WTC11 (cell line): ENCODE data around the gene CCNL1. TPM values are rescaled to one million over a fixed set of nuclear protein-coding genes. Genes with fewer than 3 reads are reported as not detected.

Experiments
- ATAC-seq: fragments of 200-7000 bp; cut with Tn5 transposase; 2 replicates; pipeline ENCODE4 v1.10.0; 2021; ENCODE audit warnings: mild to moderate bottlenecking, moderate library complexity
- CTCF ChIA-PET: fragments of 300-600 bp; sonication (Branson Sonifier 250); formaldehyde crosslinking; loops from one replicate; lab custom pipeline; 2021; ENCODE audit warnings: antibody characterized with exemption; lab: Charles Lee
- POLR2A ChIA-PET: fragments of 350-600 bp; sonication (Branson Sonifier 250); formaldehyde crosslinking; loops from one replicate; lab custom pipeline; 2021; ENCODE audit warnings: antibody characterized with exemption; lab: Charles Lee
- DNase-seq: peaks from one replicate; pipeline ENCODE4 v3.0.0; 2021; ENCODE audit warnings: low spot score
- H3K27ac Mint-ChIP-seq: 2 replicates; pipeline ENCODE4 v1.8.0; 2021; ENCODE audit warnings: mixed read lengths
- H3K27me3 Mint-ChIP-seq: 2 replicates; pipeline ENCODE4 v1.8.0; 2021; ENCODE audit warnings: low read depth, mild to moderate bottlenecking, moderate library complexity, mixed read lengths
- H3K36me3 Mint-ChIP-seq: 2 replicates; pipeline ENCODE4 v1.8.0; 2021; ENCODE audit warnings: mixed read lengths
- H3K4me1 Mint-ChIP-seq: 2 replicates; pipeline ENCODE4 v1.8.0; 2022; ENCODE audit warnings: mixed read lengths
- H3K4me3 Mint-ChIP-seq: 2 replicates; pipeline ENCODE4 v1.8.0; 2021; ENCODE audit warnings: mild to moderate bottlenecking, moderate library complexity, mixed read lengths
- H3K9me3 Mint-ChIP-seq: 2 replicates; pipeline ENCODE4 v1.8.0; 2021; ENCODE audit warnings: mixed read lengths
- CBFB ChIP-seq: sonication (generic); formaldehyde crosslinking; IDR thresholded peaks from 2 replicates; pipeline ENCODE4 v1.8.1; 2022; ENCODE audit warnings: mild to moderate bottlenecking, low read depth, missing genetic modification reagents
- CDX4 ChIP-seq: fragments of 250-450 bp; sonication (Bioruptor Pico); IDR thresholded peaks from 2 replicates; pipeline ENCODE4 v1.9.0; 2021; ENCODE audit warnings: moderate library complexity, mild to moderate bottlenecking, inconsistent platforms, borderline replicate concordance
- CTCF ChIP-seq: fragments of 200-600 bp; IDR thresholded peaks from 2 replicates; pipeline ENCODE4 v1.8.0; 2022; ENCODE audit warnings: antibody characterized with exemption
- E2F5 ChIP-seq: sonication (generic); formaldehyde crosslinking; IDR thresholded peaks from 2 replicates; pipeline ENCODE4 v1.8.1; 2022; ENCODE audit warnings: mild to moderate bottlenecking, moderate library complexity, missing genetic modification reagents
- ELF4 ChIP-seq: sonication (generic); formaldehyde crosslinking; IDR thresholded peaks from 2 replicates; pipeline ENCODE4 v1.8.1; 2022; ENCODE audit warnings: low read depth, mild to moderate bottlenecking, moderate library complexity, missing genetic modification reagents
- ESRRA ChIP-seq: sonication (generic); formaldehyde crosslinking; IDR thresholded peaks from 2 replicates; pipeline ENCODE4 v1.8.1; 2022; ENCODE audit warnings: mild to moderate bottlenecking, missing genetic modification reagents, borderline replicate concordance
- GRHL2 ChIP-seq: fragments of 250-450 bp; sonication (Bioruptor Pico); IDR thresholded peaks from 2 replicates; pipeline ENCODE4 v1.8.0; 2022; ENCODE audit warnings: mild to moderate bottlenecking, moderate library complexity; ENCODE audit not compliant: insufficient replicate concordance, severe bottlenecking
- MXD4 ChIP-seq: fragments of 250-450 bp; sonication (Bioruptor Pico); IDR thresholded peaks from 2 replicates; pipeline ENCODE4 v1.8.0; 2021; ENCODE audit warnings: mild to moderate bottlenecking, moderate library complexity, borderline replicate concordance
- NR2C2 ChIP-seq: sonication (generic); formaldehyde crosslinking; IDR thresholded peaks from 2 replicates; pipeline ENCODE4 v1.8.0; 2022; ENCODE audit warnings: mild to moderate bottlenecking, missing genetic modification reagents
- SP1 ChIP-seq: sonication (generic); formaldehyde crosslinking; conservative IDR thresholded peaks from 2 replicates; pipeline ENCODE4 v1.8.1; 2022; ENCODE audit warnings: missing genetic modification reagents
- TCF7 ChIP-seq: sonication (generic); formaldehyde crosslinking; IDR thresholded peaks from 2 replicates; pipeline ENCODE4 v1.8.0; 2022; ENCODE audit warnings: mild to moderate bottlenecking, low read depth, missing genetic modification reagents, moderate library complexity
- TEAD1 ChIP-seq: sonication (generic); formaldehyde crosslinking; IDR thresholded peaks from 2 replicates; pipeline ENCODE4 v1.8.0; 2022; ENCODE audit warnings: mild to moderate bottlenecking, missing genetic modification reagents
- ZNF263 ChIP-seq: sonication (generic); formaldehyde crosslinking; IDR thresholded peaks from 2 replicates; pipeline ENCODE4 v1.8.1; 2022; ENCODE audit warnings: low read depth, mild to moderate bottlenecking, moderate library complexity, missing genetic modification reagents
- ZNF416 ChIP-seq: fragments of 250-450 bp; sonication (Bioruptor Pico); IDR thresholded peaks from 2 replicates; pipeline ENCODE4 v1.9.0; 2021; ENCODE audit warnings: mild to moderate bottlenecking, inconsistent platforms
- ZNF671 ChIP-seq: fragments of 250-450 bp; sonication (Bioruptor Pico); IDR thresholded peaks from 2 replicates; pipeline ENCODE4 v1.8.0; 2021; ENCODE audit warnings: mild to moderate bottlenecking
- ZSCAN18 ChIP-seq: fragments of 250-450 bp; sonication (Bioruptor Pico); IDR thresholded peaks from 2 replicates; pipeline ENCODE4 v2.1.2; 2022; ENCODE audit warnings: mild to moderate bottlenecking, moderate library complexity
- total RNA-seq: library from RNA; stranded (reverse); gene quantifications from 3 replicates; pipeline ENCODE4 v1.2.3, GENCODE V29; 2021
- TF ChIP-seq, protein P1 (sequence below): sonication (generic); formaldehyde crosslinking; IDR thresholded peaks from 2 replicates; pipeline ENCODE4 v1.8.0; 2022; ENCODE audit warnings: mild to moderate bottlenecking, missing genetic modification reagents
- TF ChIP-seq, protein P2 (sequence below): sonication (generic); formaldehyde crosslinking; IDR thresholded peaks from 2 replicates; pipeline ENCODE4 v1.8.1; 2023; ENCODE audit warnings: mild to moderate bottlenecking, missing genetic modification reagents, moderate library complexity

CCNL1 gene
- total RNA-seq, 1 experiment from 2014 or later = 79.6 TPM

DNA sequence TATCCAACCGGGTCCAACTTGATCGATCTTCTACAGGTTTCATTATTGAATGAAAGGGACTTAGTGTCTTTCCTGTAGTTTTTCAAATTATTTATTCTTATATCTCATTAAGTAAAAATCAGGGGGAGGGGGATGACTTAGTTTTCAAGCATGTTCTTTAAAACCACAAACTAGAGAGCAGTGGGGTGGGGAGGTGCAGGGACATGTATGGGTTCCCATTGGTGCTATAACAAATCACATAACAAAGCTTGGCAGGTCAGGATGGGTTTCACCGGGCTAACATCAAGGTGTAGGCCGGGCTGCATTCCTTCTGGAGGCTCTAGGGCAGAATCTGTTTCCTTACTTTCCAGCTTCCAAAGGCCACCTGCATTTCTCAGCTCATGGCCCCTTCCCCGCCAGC is 32.7 kb downstream of the CCNL1 start (continued):
- TF ChIP-seq ZSCAN18 (CRISPR knock-in tag) (no peak), ZNF671 (CRISPR knock-in tag) (no peak), E2F5 (no peak), ELF4 (no peak), MXD4 (CRISPR knock-in tag) (no peak), GRHL2 (CRISPR knock-in tag) (no peak), CDX4 (CRISPR knock-in tag) (no peak)
- TF ChIP-seq, protein P1, sequence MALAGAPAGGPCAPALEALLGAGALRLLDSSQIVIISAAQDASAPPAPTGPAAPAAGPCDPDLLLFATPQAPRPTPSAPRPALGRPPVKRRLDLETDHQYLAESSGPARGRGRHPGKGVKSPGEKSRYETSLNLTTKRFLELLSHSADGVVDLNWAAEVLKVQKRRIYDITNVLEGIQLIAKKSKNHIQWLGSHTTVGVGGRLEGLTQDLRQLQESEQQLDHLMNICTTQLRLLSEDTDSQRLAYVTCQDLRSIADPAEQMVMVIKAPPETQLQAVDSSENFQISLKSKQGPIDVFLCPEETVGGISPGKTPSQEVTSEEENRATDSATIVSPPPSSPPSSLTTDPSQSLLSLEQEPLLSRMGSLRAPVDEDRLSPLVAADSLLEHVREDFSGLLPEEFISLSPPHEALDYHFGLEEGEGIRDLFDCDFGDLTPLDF (CRISPR knock-in tag) = no peak
- TF ChIP-seq, protein P2, sequence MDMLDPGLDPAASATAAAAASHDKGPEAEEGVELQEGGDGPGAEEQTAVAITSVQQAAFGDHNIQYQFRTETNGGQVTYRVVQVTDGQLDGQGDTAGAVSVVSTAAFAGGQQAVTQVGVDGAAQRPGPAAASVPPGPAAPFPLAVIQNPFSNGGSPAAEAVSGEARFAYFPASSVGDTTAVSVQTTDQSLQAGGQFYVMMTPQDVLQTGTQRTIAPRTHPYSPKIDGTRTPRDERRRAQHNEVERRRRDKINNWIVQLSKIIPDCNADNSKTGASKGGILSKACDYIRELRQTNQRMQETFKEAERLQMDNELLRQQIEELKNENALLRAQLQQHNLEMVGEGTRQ (CRISPR knock-in tag) = no peak

GRCh38 chr3:157126365-157126764 is 33.6 kb downstream of the CCNL1 start:
- H3K4me3 Mint-ChIP-seq = no peak overlapping the region
- peaks cover 24% of the 10 kb centered on the region for H3K4me1 Mint-ChIP-seq
- ATAC-seq (no peak), DNase-seq (no peak)
- no peaks in the 10 kb centered on the region for H3K9me3 Mint-ChIP-seq
- TF ChIP-seq CBFB (CRISPR knock-in tag) (no peak), ESRRA (CRISPR knock-in tag) (no peak), TCF7 (CRISPR knock-in tag) (no peak), NR2C2 (CRISPR knock-in tag) (no peak), GRHL2 (CRISPR knock-in tag) (no peak), TEAD1 (CRISPR knock-in tag) (no peak)
- H3K27ac Mint-ChIP-seq = no peak overlapping the region
- ChIA-PET POLR2A (no interaction called here), CTCF (interaction anchor here (1.5 to 1.9 kb wide), 3 partner anchors 10 to 37 kb away, joined by 4 to 7 read pairs (median 7); no protein-coding TSS in a partner anchor)
- no peaks in the 10 kb centered on the region; the same call in 1 of the 2 replicates for H3K27me3 Mint-ChIP-seq
- H3K36me3 Mint-ChIP-seq = no peaks in the 10 kb centered on the region

- no peak overlapping the region for H3K27ac Mint-ChIP-seq
- ATAC-seq (no peak), DNase-seq (no peak)
- H3K27me3 Mint-ChIP-seq = no peaks in the 10 kb centered on the region; the same call in 1 of the 2 replicates
- no peaks in the 10 kb centered on the region for H3K36me3 Mint-ChIP-seq
- H3K9me3 Mint-ChIP-seq = no peaks in the 10 kb centered on the region
- CTCF ChIA-PET = no interaction called here
- H3K4me1 Mint-ChIP-seq = peaks cover 16% of the 10 kb centered on the region
- H3K4me3 Mint-ChIP-seq = no peak overlapping the region
- POLR2A ChIA-PET = no interaction called here
- TF ChIP-seq ZNF263 (CRISPR knock-in tag) (no peak), ZNF416 (CRISPR knock-in tag) (no peak), CTCF (no peak), ESRRA (CRISPR knock-in tag) (no peak), SP1 (CRISPR knock-in tag) (no peak)
- TF ChIP-seq, all 79 proteins: peak for 0
These were observed 34.8 kb downstream of the CCNL1 start for GRCh38 chr3:157125101-157125500.
